ENCODE data around the gene HID1. TPM values are rescaled to one million over a fixed set of nuclear protein-coding genes. Genes with fewer than 3 reads are reported as not detected.

Gene HID1
- total RNA-seq, 1 experiment from 2014 or later = 114 TPM

DNA sequence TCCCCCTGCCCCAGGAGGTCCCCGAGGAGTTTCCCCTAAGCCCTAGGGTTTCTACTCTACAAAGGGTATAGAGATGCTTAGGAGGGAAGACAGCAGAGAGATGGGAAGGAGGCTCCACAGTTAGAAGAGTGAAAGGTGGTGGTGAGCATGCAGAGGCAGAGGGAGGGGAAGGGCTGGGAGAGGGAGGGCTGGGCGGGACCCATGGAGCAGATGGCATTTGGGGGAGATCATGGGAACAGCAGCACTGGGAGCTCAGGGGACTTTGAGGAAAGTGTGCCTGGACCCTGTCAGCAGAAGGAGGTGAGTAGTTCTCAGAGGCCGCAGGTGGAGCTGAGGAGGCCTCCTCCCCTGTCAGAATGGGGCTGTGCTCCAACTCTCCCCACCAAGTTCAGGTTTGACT is 37.5 kb downstream of the HID1 start:
- TF ChIP-seq, protein P1, sequence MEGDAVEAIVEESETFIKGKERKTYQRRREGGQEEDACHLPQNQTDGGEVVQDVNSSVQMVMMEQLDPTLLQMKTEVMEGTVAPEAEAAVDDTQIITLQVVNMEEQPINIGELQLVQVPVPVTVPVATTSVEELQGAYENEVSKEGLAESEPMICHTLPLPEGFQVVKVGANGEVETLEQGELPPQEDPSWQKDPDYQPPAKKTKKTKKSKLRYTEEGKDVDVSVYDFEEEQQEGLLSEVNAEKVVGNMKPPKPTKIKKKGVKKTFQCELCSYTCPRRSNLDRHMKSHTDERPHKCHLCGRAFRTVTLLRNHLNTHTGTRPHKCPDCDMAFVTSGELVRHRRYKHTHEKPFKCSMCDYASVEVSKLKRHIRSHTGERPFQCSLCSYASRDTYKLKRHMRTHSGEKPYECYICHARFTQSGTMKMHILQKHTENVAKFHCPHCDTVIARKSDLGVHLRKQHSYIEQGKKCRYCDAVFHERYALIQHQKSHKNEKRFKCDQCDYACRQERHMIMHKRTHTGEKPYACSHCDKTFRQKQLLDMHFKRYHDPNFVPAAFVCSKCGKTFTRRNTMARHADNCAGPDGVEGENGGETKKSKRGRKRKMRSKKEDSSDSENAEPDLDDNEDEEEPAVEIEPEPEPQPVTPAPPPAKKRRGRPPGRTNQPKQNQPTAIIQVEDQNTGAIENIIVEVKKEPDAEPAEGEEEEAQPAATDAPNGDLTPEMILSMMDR (IDR thresholded peaks at IDR 0.05; ENCODE audit: unreplicated experiment) = no peak
- Mint-ChIP-seq H3K27ac (ENCODE audit: unreplicated experiment) (no peak overlapping the region), H3K27me3 (ENCODE audit: unreplicated experiment) (peaks cover 90% of the 10 kb centered on the region), H3K4me1 (ENCODE audit: low read depth, unreplicated experiment) (no peaks in the 10 kb centered on the region), H3K9me3 (ENCODE audit: low read depth, unreplicated experiment) (no peaks in the 10 kb centered on the region), H3K4me3 (ENCODE audit: low read depth, unreplicated experiment) (no peak overlapping the region), H3K36me3 (ENCODE audit: insufficient read depth, unreplicated experiment) (no peaks in the 10 kb centered on the region)
- CTCF ChIA-PET = no interaction called here
- DNase-seq = no peak
- intact Hi-C loops (cut with micrococcal nuclease; ENCODE audit: unreplicated experiment) = no loop called here
- no TSS peak for BruUV-seq (replicated peaks)

DNA sequence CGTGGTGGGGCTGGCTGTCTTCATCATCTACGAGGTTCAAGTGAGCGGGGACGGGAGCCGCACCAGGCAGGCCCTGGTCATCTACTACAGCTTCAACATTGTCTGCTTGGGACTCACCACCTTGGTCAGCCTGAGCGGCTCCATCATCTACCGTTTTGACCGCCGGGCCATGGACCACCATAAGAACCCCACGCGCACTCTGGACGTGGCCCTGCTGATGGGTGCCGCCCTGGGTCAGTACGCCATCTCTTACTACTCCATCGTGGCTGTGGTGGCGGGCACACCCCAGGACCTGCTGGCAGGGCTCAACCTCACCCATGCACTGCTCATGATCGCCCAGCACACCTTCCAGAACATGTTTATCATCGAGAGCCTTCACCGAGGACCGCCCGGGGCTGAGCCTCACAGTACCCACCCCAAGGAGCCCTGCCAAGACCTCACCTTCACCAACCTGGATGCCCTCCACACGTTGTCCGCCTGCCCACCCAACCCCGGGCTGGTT is 42.0 kb downstream of the HID1 start:
- no peaks in the 10 kb centered on the region for H3K9me3 Mint-ChIP-seq (ENCODE audit: low read depth, unreplicated experiment)
- H3K27me3 Mint-ChIP-seq (ENCODE audit: unreplicated experiment) = peaks cover 90% of the 10 kb centered on the region
- H3K4me3 Mint-ChIP-seq (ENCODE audit: low read depth, unreplicated experiment) = no peak overlapping the region
- TF ChIP-seq, protein P1 (IDR thresholded peaks at IDR 0.05; ENCODE audit: unreplicated experiment) = no peak
- BruUV-seq (replicated peaks) = no TSS peak
- H3K4me1 Mint-ChIP-seq (ENCODE audit: low read depth, unreplicated experiment) = peaks cover 9% of the 10 kb centered on the region
- H3K36me3 Mint-ChIP-seq (ENCODE audit: insufficient read depth, unreplicated experiment) = no peaks in the 10 kb centered on the region
- no peak for DNase-seq
- no peak overlapping the region for H3K27ac Mint-ChIP-seq (ENCODE audit: unreplicated experiment)
- intact Hi-C loops (cut with micrococcal nuclease; ENCODE audit: unreplicated experiment) = no loop called here
- CTCF ChIA-PET = no interaction called here

DNA sequence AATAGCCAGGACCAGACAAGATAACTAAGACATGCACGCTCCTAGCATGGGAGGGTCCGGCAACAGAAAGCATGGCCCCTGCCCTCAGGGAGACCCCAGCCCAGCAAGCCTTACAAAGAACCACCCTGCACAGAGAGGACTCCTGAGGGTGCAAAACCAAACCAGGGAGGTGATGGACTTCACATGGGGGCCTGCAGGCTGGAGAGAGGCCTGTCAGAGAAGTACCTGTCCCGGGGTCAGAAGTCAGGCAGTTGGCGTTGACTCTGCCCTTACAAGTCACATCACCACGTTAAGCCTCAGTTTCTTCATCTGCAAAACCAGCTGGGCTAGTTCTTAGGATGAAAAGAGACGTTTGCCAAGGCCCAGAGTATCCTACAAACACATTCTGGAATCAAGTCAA is 43.8 kb downstream of the HID1 start:
- no TSS peak for BruUV-seq (replicated peaks)
- H3K27me3 Mint-ChIP-seq (ENCODE audit: unreplicated experiment) = peaks cover 92% of the 10 kb centered on the region
- no peak overlapping the region for H3K27ac Mint-ChIP-seq (ENCODE audit: unreplicated experiment)
- intact Hi-C loops (cut with micrococcal nuclease; ENCODE audit: unreplicated experiment) = no loop called here
- no peaks in the 10 kb centered on the region for H3K9me3 Mint-ChIP-seq (ENCODE audit: low read depth, unreplicated experiment)
- TF ChIP-seq, protein P1 (IDR thresholded peaks at IDR 0.05; ENCODE audit: unreplicated experiment) = no peak
- peaks cover 3% of the 10 kb centered on the region for H3K36me3 Mint-ChIP-seq (ENCODE audit: insufficient read depth, unreplicated experiment)
- H3K4me3 Mint-ChIP-seq (ENCODE audit: low read depth, unreplicated experiment) = no peak overlapping the region
- no peak for DNase-seq
- CTCF ChIA-PET = no interaction called here
- peaks cover 9% of the 10 kb centered on the region for H3K4me1 Mint-ChIP-seq (ENCODE audit: low read depth, unreplicated experiment)

DNA sequence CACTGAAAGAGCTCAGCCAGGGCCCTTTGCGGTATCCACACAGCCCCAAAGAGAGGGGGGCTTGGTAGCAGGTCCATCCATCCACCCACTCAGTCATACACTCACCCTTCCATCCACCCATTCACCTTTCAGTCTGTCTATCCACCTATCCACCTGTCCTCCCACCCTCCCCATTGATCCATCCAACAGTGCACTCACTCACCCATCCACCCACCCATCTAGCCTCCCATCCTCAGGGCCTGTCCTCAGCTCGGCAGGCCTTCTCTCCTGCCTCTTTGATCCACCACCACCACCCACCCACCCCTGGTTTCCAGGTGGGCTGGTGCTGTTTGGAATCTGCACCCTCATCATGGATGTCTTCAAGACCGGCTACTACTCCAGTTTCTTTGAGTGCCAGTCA is 47.3 kb downstream of the HID1 start:
- CTCF ChIA-PET = interaction anchor here (1.0 to 1.3 kb wide), 3 partner anchors 8 to 36 kb away, joined by 3 read pairs; no protein-coding TSS in a partner anchor
- no peaks in the 10 kb centered on the region for H3K9me3 Mint-ChIP-seq (ENCODE audit: low read depth, unreplicated experiment)
- peaks cover 9% of the 10 kb centered on the region for H3K4me1 Mint-ChIP-seq (ENCODE audit: low read depth, unreplicated experiment)
- BruUV-seq (replicated peaks) = no TSS peak
- no peak for DNase-seq
- H3K36me3 Mint-ChIP-seq (ENCODE audit: insufficient read depth, unreplicated experiment) = peaks cover 3% of the 10 kb centered on the region
- intact Hi-C loops (cut with micrococcal nuclease; ENCODE audit: unreplicated experiment) = no loop called here
- peaks cover 94% of the 10 kb centered on the region for H3K27me3 Mint-ChIP-seq (ENCODE audit: unreplicated experiment)
- no peak overlapping the region for H3K27ac Mint-ChIP-seq (ENCODE audit: unreplicated experiment)
- TF ChIP-seq, protein P1 (IDR thresholded peaks at IDR 0.05; ENCODE audit: unreplicated experiment) = no peak
- no peak overlapping the region for H3K4me3 Mint-ChIP-seq (ENCODE audit: low read depth, unreplicated experiment)
